ENCODE data around the gene IKBKG.
"Not testable (repeated sequence)": the region's sequence is repeated elsewhere in the genome, so short reads cannot be mapped to it uniquely, and the experiment has no call there.

DNA sequence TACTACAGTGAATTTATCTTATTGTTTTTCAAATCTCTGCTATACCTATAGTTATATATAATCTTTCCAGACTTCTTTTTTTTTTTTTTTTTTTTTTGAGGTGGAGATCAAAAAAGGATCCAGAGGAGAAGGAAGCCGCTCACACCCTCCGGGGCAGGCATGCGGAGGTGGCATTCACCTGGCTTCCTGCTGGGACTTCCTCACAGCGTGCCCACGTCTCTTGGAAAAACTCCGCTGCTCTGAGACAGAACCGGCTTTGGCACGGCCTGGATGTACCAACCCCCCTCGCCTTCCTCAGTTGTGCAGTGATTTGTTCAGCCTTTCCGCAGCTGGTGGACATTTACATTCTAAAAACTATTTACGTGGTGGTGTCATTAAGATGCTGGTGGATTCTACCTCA is 60.6 kb downstream of the IKBKG start:
- TF ChIP-seq CREB1 (IDR thresholded peaks at IDR 0.05; ENCODE audit: low read depth); CEBPB (IDR thresholded peaks at IDR 0.05); TCF12 (IDR thresholded peaks at IDR 0.05; ENCODE audit: low read depth); YY1 (IDR thresholded peaks at IDR 0.05; ENCODE audit: low read depth); EP300 (IDR thresholded peaks at IDR 0.05; ENCODE audit: borderline replicate concordance); TAF1 (IDR thresholded peaks at IDR 0.05; ENCODE audit: low read depth): not testable (repeated sequence)
- TF ChIP-seq, protein P1, sequence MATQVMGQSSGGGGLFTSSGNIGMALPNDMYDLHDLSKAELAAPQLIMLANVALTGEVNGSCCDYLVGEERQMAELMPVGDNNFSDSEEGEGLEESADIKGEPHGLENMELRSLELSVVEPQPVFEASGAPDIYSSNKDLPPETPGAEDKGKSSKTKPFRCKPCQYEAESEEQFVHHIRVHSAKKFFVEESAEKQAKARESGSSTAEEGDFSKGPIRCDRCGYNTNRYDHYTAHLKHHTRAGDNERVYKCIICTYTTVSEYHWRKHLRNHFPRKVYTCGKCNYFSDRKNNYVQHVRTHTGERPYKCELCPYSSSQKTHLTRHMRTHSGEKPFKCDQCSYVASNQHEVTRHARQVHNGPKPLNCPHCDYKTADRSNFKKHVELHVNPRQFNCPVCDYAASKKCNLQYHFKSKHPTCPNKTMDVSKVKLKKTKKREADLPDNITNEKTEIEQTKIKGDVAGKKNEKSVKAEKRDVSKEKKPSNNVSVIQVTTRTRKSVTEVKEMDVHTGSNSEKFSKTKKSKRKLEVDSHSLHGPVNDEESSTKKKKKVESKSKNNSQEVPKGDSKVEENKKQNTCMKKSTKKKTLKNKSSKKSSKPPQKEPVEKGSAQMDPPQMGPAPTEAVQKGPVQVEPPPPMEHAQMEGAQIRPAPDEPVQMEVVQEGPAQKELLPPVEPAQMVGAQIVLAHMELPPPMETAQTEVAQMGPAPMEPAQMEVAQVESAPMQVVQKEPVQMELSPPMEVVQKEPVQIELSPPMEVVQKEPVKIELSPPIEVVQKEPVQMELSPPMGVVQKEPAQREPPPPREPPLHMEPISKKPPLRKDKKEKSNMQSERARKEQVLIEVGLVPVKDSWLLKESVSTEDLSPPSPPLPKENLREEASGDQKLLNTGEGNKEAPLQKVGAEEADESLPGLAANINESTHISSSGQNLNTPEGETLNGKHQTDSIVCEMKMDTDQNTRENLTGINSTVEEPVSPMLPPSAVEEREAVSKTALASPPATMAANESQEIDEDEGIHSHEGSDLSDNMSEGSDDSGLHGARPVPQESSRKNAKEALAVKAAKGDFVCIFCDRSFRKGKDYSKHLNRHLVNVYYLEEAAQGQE (IDR thresholded peaks at IDR 0.05; ENCODE audit: low read depth), result not testable (repeated sequence)
- TF ChIP-seq, protein P2, sequence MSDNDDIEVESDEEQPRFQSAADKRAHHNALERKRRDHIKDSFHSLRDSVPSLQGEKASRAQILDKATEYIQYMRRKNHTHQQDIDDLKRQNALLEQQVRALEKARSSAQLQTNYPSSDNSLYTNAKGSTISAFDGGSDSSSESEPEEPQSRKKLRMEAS (IDR thresholded peaks at IDR 0.05), result not testable (repeated sequence)
- 0 out of 2 replicates have a peak, but pooled peaks have one; percentile 19 for TF ChIP-seq EGR1 (IDR thresholded peaks at IDR 0.05)
- TF ChIP-seq, protein P3, sequence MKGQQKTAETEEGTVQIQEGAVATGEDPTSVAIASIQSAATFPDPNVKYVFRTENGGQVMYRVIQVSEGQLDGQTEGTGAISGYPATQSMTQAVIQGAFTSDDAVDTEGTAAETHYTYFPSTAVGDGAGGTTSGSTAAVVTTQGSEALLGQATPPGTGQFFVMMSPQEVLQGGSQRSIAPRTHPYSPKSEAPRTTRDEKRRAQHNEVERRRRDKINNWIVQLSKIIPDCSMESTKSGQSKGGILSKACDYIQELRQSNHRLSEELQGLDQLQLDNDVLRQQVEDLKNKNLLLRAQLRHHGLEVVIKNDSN (IDR thresholded peaks at IDR 0.05), result not testable (repeated sequence)

All from Ishikawa (cell line).